ENCODE measurements around the gene GORASP1.

Gene GORASP1

DNA sequence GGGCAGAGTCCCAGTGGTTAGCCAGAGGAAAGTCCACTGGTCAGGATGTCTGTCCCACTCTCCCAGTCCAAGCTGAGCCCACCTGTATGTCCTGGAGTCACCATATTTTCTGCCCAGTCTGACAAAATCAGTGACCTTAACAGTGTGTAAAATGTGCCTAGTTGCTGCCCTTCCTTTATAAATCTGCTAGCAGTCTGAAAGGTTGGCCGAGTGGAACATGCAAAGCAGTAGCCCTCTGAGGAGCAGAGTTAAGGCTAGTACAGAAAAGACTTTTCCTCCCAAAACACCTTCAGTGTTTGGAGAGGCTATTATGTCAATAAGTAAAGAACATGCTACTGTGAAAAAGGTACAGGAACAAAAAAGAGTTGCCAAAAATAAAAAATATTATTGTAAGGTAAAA is 15.4 kb upstream of the GORASP1 start:
- Histone ChIP-seq H2BK5ac (ENCODE audit: low read depth, low read length, poor library complexity) (no peak overlapping the region), H3K14ac (ENCODE audit: low read length) (no peak overlapping the region), H3K4me1 (ENCODE audit: control insufficient read depth in 1 of 2, insufficient read depth in 2 of 2, low read length in 2 of 2) (peaks cover 17 to 18% of the 10 kb centered on the region in 2 experiments), H2BK120ac (ENCODE audit: insufficient read depth, low read length, poor library complexity) (no peak overlapping the region), H3K27me3 (ENCODE audit: insufficient read depth, low read length) (no peaks in the 10 kb centered on the region), H3K36me3 (ENCODE audit: control insufficient read depth in 1 of 2, insufficient read depth in 2 of 2, low read length in 2 of 2) (no peaks in the 10 kb centered on the region), H3K18ac (ENCODE audit: low read length) (no peak overlapping the region), H3K4me3 (ENCODE audit: low read depth, low read length) (no peak overlapping the region), H3K4me2 (ENCODE audit: low read length) (no peak overlapping the region), H4K12ac (ENCODE audit: low read depth, low read length) (no peak overlapping the region), H3K4ac (ENCODE audit: low read depth, low read length) (no peak overlapping the region), H3K9ac (ENCODE audit: low read length) (no peak overlapping the region), H2BK12ac (ENCODE audit: low read length) (no peak overlapping the region), H2AFZ (ENCODE audit: insufficient read depth, low read length, poor library complexity) (no peak overlapping the region), H3K79me1 (ENCODE audit: low read length) (peaks cover 16% of the 10 kb centered on the region), H2AK5ac (ENCODE audit: low read length) (no peak overlapping the region), H3K27ac (ENCODE audit: low read depth, low read length) (no peak overlapping the region), H4K8ac (ENCODE audit: low read depth, low read length) (no peak overlapping the region), H3K79me2 (ENCODE audit: control insufficient read depth, insufficient read depth, low read length, poor library complexity) (no peaks in the 10 kb centered on the region), H3K9me3 (ENCODE audit: insufficient read depth, low read depth, low read length) (no peaks in the 10 kb centered on the region), H4K91ac (ENCODE audit: low read depth, low read length) (no peak overlapping the region), H3K23ac (ENCODE audit: low read length) (no peak overlapping the region)
- WGBS (ENCODE audit: extremely low coverage, insufficient coverage, insufficient read length), result no CpG with 5 or more reads among the region's 1 CpG
- no peak for DNase-seq

DNA sequence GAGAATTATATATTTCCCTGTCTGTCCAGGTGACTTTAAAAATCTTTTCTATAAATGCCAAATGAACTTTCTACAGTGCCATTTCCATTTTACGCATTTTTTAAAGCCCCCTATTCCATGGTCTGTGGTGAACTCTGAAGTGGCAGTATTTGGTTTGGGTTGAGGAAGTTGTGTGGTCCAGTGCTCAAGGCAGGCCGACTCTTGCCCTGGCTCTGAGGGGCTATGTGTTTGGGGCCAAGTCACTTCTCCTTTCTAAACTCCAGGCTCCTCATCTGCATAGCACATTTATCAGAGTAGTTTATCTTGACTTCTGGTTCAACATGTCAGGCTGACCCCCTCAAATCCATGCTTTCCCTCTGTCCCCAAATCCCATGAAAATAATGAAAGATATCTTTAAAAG is 14.2 kb upstream of the GORASP1 start:
- DNase-seq, result no peak

DNA sequence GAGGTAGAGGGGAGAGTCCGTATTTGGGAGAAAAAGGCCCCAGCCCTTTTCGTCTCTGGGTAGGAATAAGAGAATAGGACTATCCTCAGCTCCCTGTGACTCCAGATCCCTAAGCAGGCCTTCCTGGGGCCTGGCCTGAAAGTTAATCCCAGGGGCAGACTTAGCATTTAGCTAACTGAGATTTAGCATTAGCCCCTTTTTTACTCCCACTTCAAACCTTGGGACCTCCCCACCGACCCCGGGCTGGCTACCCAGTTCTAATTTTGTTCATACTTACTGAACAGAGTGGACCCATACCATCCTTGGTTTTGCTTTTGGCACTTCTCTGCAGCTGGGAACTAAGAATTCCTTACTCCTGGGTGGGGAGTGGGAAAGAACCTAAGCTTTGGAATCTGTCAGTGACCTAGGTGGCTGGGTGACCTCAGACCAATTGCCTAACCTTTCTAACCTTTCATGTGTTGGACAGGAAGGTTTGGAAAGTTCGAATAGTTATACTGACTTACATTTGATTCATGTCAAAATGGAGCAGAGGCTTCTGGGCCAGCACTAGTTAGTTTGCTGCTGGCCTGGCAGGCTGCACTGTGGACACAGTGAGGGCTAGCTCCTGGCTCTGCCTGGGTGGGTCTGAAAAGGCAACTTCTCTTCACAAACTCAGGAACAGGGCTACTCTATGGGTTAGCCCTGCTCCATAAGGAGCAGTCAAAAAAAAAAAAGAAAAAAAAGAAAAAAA is 11.7 kb upstream of the GORASP1 start:
- Histone ChIP-seq H4K91ac (ENCODE audit: low read depth, low read length) (no peak overlapping the region), H2AK5ac (ENCODE audit: low read length) (no peak overlapping the region), H2BK5ac (ENCODE audit: low read depth, low read length, poor library complexity) (no peak overlapping the region), H4K12ac (ENCODE audit: low read depth, low read length) (no peak overlapping the region), H3K4me1 (ENCODE audit: control insufficient read depth in 1 of 2, insufficient read depth in 2 of 2, low read length in 2 of 2) (peaks cover 0 to 2% of the 10 kb centered on the region in 2 experiments), H3K27me3 (ENCODE audit: insufficient read depth, low read length) (no peaks in the 10 kb centered on the region), H4K8ac (ENCODE audit: low read depth, low read length) (no peak overlapping the region), H3K79me2 (ENCODE audit: control insufficient read depth, insufficient read depth, low read length, poor library complexity) (no peaks in the 10 kb centered on the region), H3K27ac (ENCODE audit: low read depth, low read length) (no peak overlapping the region), H3K4me2 (ENCODE audit: low read length) (no peak overlapping the region), H3K36me3 (ENCODE audit: control insufficient read depth in 1 of 2, insufficient read depth in 2 of 2, low read length in 2 of 2) (no peaks in the 10 kb centered on the region), H3K9ac (ENCODE audit: low read length) (no peak overlapping the region), H3K4me3 (ENCODE audit: low read depth, low read length) (no peak overlapping the region), H3K18ac (ENCODE audit: low read length) (no peak overlapping the region), H2BK12ac (ENCODE audit: low read length) (no peak overlapping the region), H3K14ac (ENCODE audit: low read length) (no peak overlapping the region), H3K23ac (ENCODE audit: low read length) (no peak overlapping the region), H2BK120ac (ENCODE audit: insufficient read depth, low read length, poor library complexity) (peak overlapping the region; percentile 29), H3K4ac (ENCODE audit: low read depth, low read length) (no peak overlapping the region), H3K79me1 (ENCODE audit: low read length) (no peaks in the 10 kb centered on the region), H2AFZ (ENCODE audit: insufficient read depth, low read length, poor library complexity) (no peak overlapping the region), H3K9me3 (ENCODE audit: insufficient read depth, low read depth, low read length) (peaks cover 1% of the 10 kb centered on the region)
- no CpG with 5 or more reads among the region's 5 CpGs for WGBS (ENCODE audit: extremely low coverage, insufficient coverage, insufficient read length)
- DNase-seq, result no peak

More for the DNA sequence above, 14.2 kb upstream of the GORASP1 start:
- Histone ChIP-seq H2BK120ac (ENCODE audit: insufficient read depth, low read length, poor library complexity) (no peak overlapping the region), H3K4me1 (ENCODE audit: control insufficient read depth in 1 of 2, insufficient read depth in 2 of 2, low read length in 2 of 2) (peaks cover 17% of the 10 kb centered on the region in 2 experiments), H2AFZ (ENCODE audit: insufficient read depth, low read length, poor library complexity) (no peak overlapping the region), H3K27ac (ENCODE audit: low read depth, low read length) (no peak overlapping the region), H3K79me1 (ENCODE audit: low read length) (peaks cover 9% of the 10 kb centered on the region), H3K23ac (ENCODE audit: low read length) (no peak overlapping the region), H3K4me2 (ENCODE audit: low read length) (no peak overlapping the region), H4K91ac (ENCODE audit: low read depth, low read length) (no peak overlapping the region), H4K12ac (ENCODE audit: low read depth, low read length) (no peak overlapping the region), H3K14ac (ENCODE audit: low read length) (no peak overlapping the region), H2BK12ac (ENCODE audit: low read length) (no peak overlapping the region), H3K9ac (ENCODE audit: low read length) (no peak overlapping the region), H2BK5ac (ENCODE audit: low read depth, low read length, poor library complexity) (no peak overlapping the region), H2AK5ac (ENCODE audit: low read length) (no peak overlapping the region), H3K36me3 (ENCODE audit: control insufficient read depth in 1 of 2, insufficient read depth in 2 of 2, low read length in 2 of 2) (no peaks in the 10 kb centered on the region), H4K8ac (ENCODE audit: low read depth, low read length) (no peak overlapping the region), H3K4ac (ENCODE audit: low read depth, low read length) (no peak overlapping the region), H3K27me3 (ENCODE audit: insufficient read depth, low read length) (no peaks in the 10 kb centered on the region), H3K79me2 (ENCODE audit: control insufficient read depth, insufficient read depth, low read length, poor library complexity) (no peaks in the 10 kb centered on the region), H3K9me3 (ENCODE audit: insufficient read depth, low read depth, low read length) (no peaks in the 10 kb centered on the region), H3K18ac (ENCODE audit: low read length) (no peak overlapping the region), H3K4me3 (ENCODE audit: low read depth, low read length) (no peak overlapping the region)
- no CpG with 5 or more reads among the region's 2 CpGs for WGBS (ENCODE audit: extremely low coverage, insufficient coverage, insufficient read length)

DNA sequence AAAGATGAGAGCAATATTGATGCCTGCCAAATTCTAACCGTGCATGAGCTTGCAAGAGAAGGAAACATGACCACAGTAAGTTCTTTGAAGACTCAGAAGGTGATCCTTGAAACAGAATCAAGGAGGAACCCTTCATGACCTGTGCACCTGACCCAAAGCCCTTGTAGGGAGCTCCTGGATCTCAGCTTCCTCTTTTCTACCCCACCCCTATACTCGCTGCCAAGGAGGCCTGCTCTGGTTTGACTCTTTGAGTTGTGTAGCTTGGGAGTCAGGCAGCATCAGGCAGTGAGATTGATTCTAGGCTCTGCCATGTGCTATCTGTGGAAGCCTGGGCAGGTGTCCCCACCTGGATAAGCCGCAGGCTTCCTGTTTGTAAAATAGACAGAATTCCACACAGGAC is 10.7 kb upstream of the GORASP1 start:
- no peaks in the 10 kb centered on the region for H3K36me3 ChIP-seq (ENCODE audit: control insufficient read depth in 1 of 2, insufficient read depth in 2 of 2, low read length in 2 of 2)
- no peak overlapping the region for H3K27ac ChIP-seq (ENCODE audit: low read depth, low read length)
- H4K12ac ChIP-seq (ENCODE audit: low read depth, low read length), result no peak overlapping the region
- no peak overlapping the region for H2BK12ac ChIP-seq (ENCODE audit: low read length)
- no peak overlapping the region for H3K4me2 ChIP-seq (ENCODE audit: low read length)
- no peak overlapping the region for H3K14ac ChIP-seq (ENCODE audit: low read length)
- no peak overlapping the region for H3K23ac ChIP-seq (ENCODE audit: low read length)
- no peaks in the 10 kb centered on the region for H3K79me1 ChIP-seq (ENCODE audit: low read length)
- no peak overlapping the region for H3K9ac ChIP-seq (ENCODE audit: low read length)
- H2AK5ac ChIP-seq (ENCODE audit: low read length), result no peak overlapping the region
- no peak overlapping the region for H2BK5ac ChIP-seq (ENCODE audit: low read depth, low read length, poor library complexity)
- H3K4me3 ChIP-seq (ENCODE audit: low read depth, low read length), result no peak overlapping the region
- no peak for DNase-seq
- no peak overlapping the region for H3K18ac ChIP-seq (ENCODE audit: low read length)
- WGBS (ENCODE audit: extremely low coverage, insufficient coverage, insufficient read length), result no CpG with 5 or more reads among the region's 3 CpGs
- peaks cover 0 to 2% of the 10 kb centered on the region in 2 experiments for H3K4me1 ChIP-seq (ENCODE audit: control insufficient read depth in 1 of 2, insufficient read depth in 2 of 2, low read length in 2 of 2)
- no peaks in the 10 kb centered on the region for H3K27me3 ChIP-seq (ENCODE audit: insufficient read depth, low read length)
- no peak overlapping the region for H2BK120ac ChIP-seq (ENCODE audit: insufficient read depth, low read length, poor library complexity)
- H4K8ac ChIP-seq (ENCODE audit: low read depth, low read length), result no peak overlapping the region
- H3K4ac ChIP-seq (ENCODE audit: low read depth, low read length), result no peak overlapping the region
- H3K9me3 ChIP-seq (ENCODE audit: insufficient read depth, low read depth, low read length), result peaks cover 3% of the 10 kb centered on the region
- no peak overlapping the region for H4K91ac ChIP-seq (ENCODE audit: low read depth, low read length)
- H2AFZ ChIP-seq (ENCODE audit: insufficient read depth, low read length, poor library complexity), result no peak overlapping the region
- H3K79me2 ChIP-seq (ENCODE audit: control insufficient read depth, insufficient read depth, low read length, poor library complexity), result no peaks in the 10 kb centered on the region
